Activated B cell treated with CpG ODN at 0.5 μM for 24 hours (primary cell): Measurements from ENCODE around the gene NPRL2. TPM values are rescaled to one million over a fixed set of nuclear protein-coding genes. Genes with fewer than 3 reads are reported as not detected.

Source experiments
- ATAC-seq: fragments of 200-7000 bp; cut with Tn5 transposase; one replicate; pipeline ENCODE4 v1.10.0; 2021; ENCODE audit warnings: low read depth, mild to moderate bottlenecking, moderate library complexity
- CTCF ChIA-PET: fragments of 350-600 bp; sonication (Branson Sonifier 250); formaldehyde crosslinking; loops from one replicate; lab custom pipeline; 2021; ENCODE audit warnings: antibody characterized with exemption; lab: Charles Lee
- POLR2A ChIA-PET: fragments of 350-600 bp; sonication (Branson Sonifier 250); formaldehyde crosslinking; loops from one replicate; lab custom pipeline; 2021; ENCODE audit warnings: antibody characterized with exemption; lab: Charles Lee
- DNase-seq: peaks from one replicate; pipeline ENCODE4 v3.0.0; 2022
- H3K27ac Mint-ChIP-seq: one replicate; pipeline ENCODE4 v1.8.0; 2020; ENCODE audit warnings: mixed read lengths
- H3K27me3 Mint-ChIP-seq: one replicate; pipeline ENCODE4 v1.8.0; 2021; ENCODE audit warnings: mixed read lengths
- H3K36me3 Mint-ChIP-seq: one replicate; pipeline ENCODE4 v1.8.0; 2021; ENCODE audit warnings: low read depth, mixed read lengths
- H3K4me1 Mint-ChIP-seq: one replicate; pipeline ENCODE4 v1.8.0; 2021; ENCODE audit warnings: mixed read lengths
- H3K4me3 Mint-ChIP-seq: one replicate; pipeline ENCODE4 v1.8.0; 2020; ENCODE audit warnings: mild to moderate bottlenecking, mixed read lengths
- H3K9me3 Mint-ChIP-seq: one replicate; pipeline ENCODE4 v1.8.0; 2020; ENCODE audit warnings: mixed read lengths
- CTCF ChIP-seq: fragments of 200-600 bp; IDR thresholded peaks from one replicate; pipeline ENCODE4 v1.8.0; 2022; ENCODE audit warnings: antibody characterized with exemption, mild to moderate bottlenecking
- intact Hi-C: fragments of 100-400 bp; cut with micrococcal nuclease; formaldehyde crosslinking; loops from one replicate; pipeline ENCODE4 v1.15.1; 2024
- total RNA-seq: library from RNA; stranded (reverse); gene quantifications from 2 replicates; pipeline ENCODE4 v1.2.3, GENCODE V29; 2022

NPRL2 gene
- total RNA-seq, 1 donor from 2014 or later, result 23.6 TPM

- CTCF ChIA-PET, result no interaction called here
- Mint-ChIP-seq H3K4me1 (no peaks in the 10 kb centered on the region), H3K27me3 (no peaks in the 10 kb centered on the region), H3K36me3 (no peaks in the 10 kb centered on the region), H3K4me3 (no peak overlapping the region), H3K27ac (no peak overlapping the region), H3K9me3 (no peaks in the 10 kb centered on the region)
- intact Hi-C loops, result no loop called here
- no peak for TF ChIP-seq CTCF
- ATAC-seq (no peak), DNase-seq (no peak)
- POLR2A ChIA-PET, result no interaction called here
Observed at GRCh38 chr3:50385754-50386153, 35.2 kb upstream of the NPRL2 start.

- CTCF ChIA-PET, result no interaction called here
- ATAC-seq, result no peak
Observed at GRCh38 chr3:50383750-50384149, 33.2 kb upstream of the NPRL2 start.

GRCh38 chr3:50382722-50383121, 32.1 kb upstream of the NPRL2 start:
- no peak for DNase-seq
- Mint-ChIP-seq H3K27me3 (no peaks in the 10 kb centered on the region), H3K9me3 (no peaks in the 10 kb centered on the region), H3K27ac (no peak overlapping the region), H3K4me3 (no peak overlapping the region), H3K4me1 (no peaks in the 10 kb centered on the region), H3K36me3 (no peaks in the 10 kb centered on the region)
- ChIA-PET CTCF (no interaction called here), POLR2A (no interaction called here)
- no peak for TF ChIP-seq CTCF
- ATAC-seq, result no peak
- intact Hi-C loops, result no loop called here

More at GRCh38 chr3:50383750-50384149, 33.2 kb upstream of the NPRL2 start:
- Mint-ChIP-seq H3K4me3 (no peak overlapping the region), H3K9me3 (no peaks in the 10 kb centered on the region), H3K36me3 (no peaks in the 10 kb centered on the region), H3K27ac (no peak overlapping the region), H3K27me3 (no peaks in the 10 kb centered on the region), H3K4me1 (no peaks in the 10 kb centered on the region)
- no peak for TF ChIP-seq CTCF
- POLR2A ChIA-PET, result no interaction called here
- no peak for DNase-seq
- intact Hi-C loops, result no loop called here

- CTCF ChIA-PET, result interaction anchor here (1.0 kb wide), 1 partner anchor 235 kb away, joined by 3 read pairs; no protein-coding TSS in a partner anchor
- DNase-seq, result no peak
- POLR2A ChIA-PET, result no interaction called here
- no peak for TF ChIP-seq CTCF
- no peak for ATAC-seq
- intact Hi-C loops, result no loop called here
- no peak overlapping the region for H3K4me3 Mint-ChIP-seq
- no peaks in the 10 kb centered on the region for H3K36me3 Mint-ChIP-seq
- H3K4me1 Mint-ChIP-seq, result no peaks in the 10 kb centered on the region
- H3K27me3 Mint-ChIP-seq, result no peaks in the 10 kb centered on the region
- no peak overlapping the region for H3K27ac Mint-ChIP-seq
- H3K9me3 Mint-ChIP-seq, result no peaks in the 10 kb centered on the region
Observed at GRCh38 chr3:50381383-50381782, 30.8 kb upstream of the NPRL2 start.

GRCh38 chr3:50380405-50381085, 30.0 kb upstream of the NPRL2 start:
- H3K4me1 Mint-ChIP-seq, result no peaks in the 10 kb centered on the region
- no peaks in the 10 kb centered on the region for H3K27me3 Mint-ChIP-seq
- no peak for TF ChIP-seq CTCF
- no peaks in the 10 kb centered on the region for H3K36me3 Mint-ChIP-seq
- ChIA-PET CTCF (interaction anchor here (1.0 kb wide), 1 partner anchor 235 kb away, joined by 3 read pairs; no protein-coding TSS in a partner anchor), POLR2A (no interaction called here)
- H3K27ac Mint-ChIP-seq, result no peak overlapping the region
- H3K9me3 Mint-ChIP-seq, result no peaks in the 10 kb centered on the region
- intact Hi-C loops, result no loop called here
- DNase-seq (no peak), ATAC-seq (no peak)
- no peak overlapping the region for H3K4me3 Mint-ChIP-seq
